H7 (cell line): Measurements from ENCODE around the gene TMEM164. TPM values are rescaled to one million over a fixed set of nuclear protein-coding genes. Genes with fewer than 3 reads are reported as not detected.

Experiments
- DNase-seq: peaks from one replicate; pipeline ENCODE4 v3.0.0; 2012
- H3K27me3 ChIP-seq: 2 replicates; pipeline ENCODE4 v1.6.0; 2011; ENCODE audit warnings: mild to moderate bottlenecking, low read length; ENCODE audit not compliant: control insufficient read depth, insufficient read depth
- H3K36me3 ChIP-seq: replicated peaks from 2 replicates; pipeline ENCODE4 v1.5.1; 2011; ENCODE audit warnings: low read length; ENCODE audit not compliant: control insufficient read depth, insufficient read depth
- H3K4me3 ChIP-seq: 2 replicates; pipeline ENCODE4 v1.5.1; 2011; ENCODE audit warnings: low read depth, mild to moderate bottlenecking, control low read depth, low read length, moderate library complexity; ENCODE audit not compliant: insufficient read depth
- total RNA-seq: library from RNA; depleted of rRNA; stranded (reverse); fragments of >200 nt; shearing (Covaris generic); gene quantifications from 2 replicates; pipeline ENCODE4 v1.2.3, GENCODE V29; 2014

Gene TMEM164
- total RNA-seq, 1 experiment from 2014 or later, result 36.0 TPM

GRCh38 chrX:110180928-110181310, 178.0 kb downstream of the TMEM164 start:
- no peak for DNase-seq
- no peak overlapping the region for H3K4me3 ChIP-seq
- no peaks in the 10 kb centered on the region for H3K36me3 ChIP-seq

GRCh38 chrX:110181459-110182137, 178.7 kb downstream of the TMEM164 start:
- no peaks in the 10 kb centered on the region for H3K36me3 ChIP-seq
- H3K4me3 ChIP-seq, result no peak overlapping the region
- no peaks in the 10 kb centered on the region for H3K27me3 ChIP-seq
- DNase-seq, result no peak

More at GRCh38 chrX:110180928-110181310, 178.0 kb downstream of the TMEM164 start:
- no peaks in the 10 kb centered on the region for H3K27me3 ChIP-seq

GRCh38 chrX:110182362-110182761, 179.4 kb downstream of the TMEM164 start:
- DNase-seq, result no peak
- H3K36me3 ChIP-seq, result no peaks in the 10 kb centered on the region
- H3K27me3 ChIP-seq, result no peaks in the 10 kb centered on the region
- H3K4me3 ChIP-seq, result no peak overlapping the region

GRCh38 chrX:110182865-110183264, 180.0 kb downstream of the TMEM164 start:
- no peak for DNase-seq
- Histone ChIP-seq H3K4me3 (no peak overlapping the region), H3K27me3 (no peaks in the 10 kb centered on the region), H3K36me3 (no peaks in the 10 kb centered on the region)

GRCh38 chrX:110183314-110183713, 180.4 kb downstream of the TMEM164 start:
- no peak for DNase-seq
- H3K27me3 ChIP-seq, result no peaks in the 10 kb centered on the region
- no peak overlapping the region for H3K4me3 ChIP-seq
- H3K36me3 ChIP-seq, result no peaks in the 10 kb centered on the region

GRCh38 chrX:110188701-110189558, 186.0 kb downstream of the TMEM164 start:
- Histone ChIP-seq H3K4me3 (no peak overlapping the region), H3K36me3 (no peaks in the 10 kb centered on the region), H3K27me3 (no peaks in the 10 kb centered on the region)
- no peak for DNase-seq

GRCh38 chrX:110192516-110192915, 189.6 kb downstream of the TMEM164 start:
- Histone ChIP-seq H3K36me3 (no peaks in the 10 kb centered on the region), H3K4me3 (no peak overlapping the region), H3K27me3 (no peaks in the 10 kb centered on the region)
- DNase-seq, result no peak

- no peaks in the 10 kb centered on the region for H3K27me3 ChIP-seq
- no peak overlapping the region for H3K4me3 ChIP-seq
- H3K36me3 ChIP-seq, result no peaks in the 10 kb centered on the region
- no peak for DNase-seq
These were observed 192.1 kb downstream of the TMEM164 start for GRCh38 chrX:110194977-110195376.

GRCh38 chrX:110201799-110202198, 198.9 kb downstream of the TMEM164 start:
- no peak for DNase-seq
- H3K27me3 ChIP-seq, result no peaks in the 10 kb centered on the region
- H3K36me3 ChIP-seq, result no peaks in the 10 kb centered on the region
- no peak overlapping the region for H3K4me3 ChIP-seq

GRCh38 chrX:110204986-110205385, 202.1 kb downstream of the TMEM164 start:
- Histone ChIP-seq H3K4me3 (no peak overlapping the region), H3K27me3 (no peaks in the 10 kb centered on the region), H3K36me3 (no peaks in the 10 kb centered on the region)
- no peak for DNase-seq

- H3K27me3 ChIP-seq, result no peaks in the 10 kb centered on the region
- H3K4me3 ChIP-seq, result no peak overlapping the region
- no peaks in the 10 kb centered on the region for H3K36me3 ChIP-seq
- no peak for DNase-seq
These were observed 205.2 kb downstream of the TMEM164 start for GRCh38 chrX:110208092-110208491.

- Histone ChIP-seq H3K4me3 (no peak overlapping the region), H3K27me3 (no peaks in the 10 kb centered on the region), H3K36me3 (no peaks in the 10 kb centered on the region)
- no peak for DNase-seq
These were observed 207.7 kb downstream of the TMEM164 start for GRCh38 chrX:110210417-110211139.

- no peaks in the 10 kb centered on the region for H3K36me3 ChIP-seq
- no peaks in the 10 kb centered on the region for H3K27me3 ChIP-seq
- no peak overlapping the region for H3K4me3 ChIP-seq
- DNase-seq, result no peak
These were observed 208.4 kb downstream of the TMEM164 start for GRCh38 chrX:110211340-110211739.

- DNase-seq, result no peak
These were observed 209.4 kb downstream of the TMEM164 start for GRCh38 chrX:110212299-110212698.

GRCh38 chrX:110213183-110213582, 210.3 kb downstream of the TMEM164 start:
- Histone ChIP-seq H3K27me3 (no peaks in the 10 kb centered on the region), H3K36me3 (no peaks in the 10 kb centered on the region), H3K4me3 (no peak overlapping the region)
- DNase-seq, result no peak

More at GRCh38 chrX:110212299-110212698, 209.4 kb downstream of the TMEM164 start:
- no peak overlapping the region for H3K4me3 ChIP-seq
- H3K27me3 ChIP-seq, result no peaks in the 10 kb centered on the region
- H3K36me3 ChIP-seq, result no peaks in the 10 kb centered on the region
